Testis (tissue), 3 donors: ENCODE results near the gene FERMT3. TPM values are rescaled to one million over a fixed set of nuclear protein-coding genes. Genes with fewer than 3 reads are reported as not detected.

Experiments
- DNase-seq: peaks from one replicate; pipeline ENCODE4 v3.0.0-alpha.2; 2019
- H3K27ac ChIP-seq, 2 donors: fragments of 200-600 bp; sonication (generic); one replicate each; pipeline ENCODE4 v1.5.1; 2019
- H3K27me3 ChIP-seq: fragments of 200-600 bp; sonication (generic); one replicate; pipeline ENCODE4 v1.5.1; 2019
- H3K36me3 ChIP-seq: fragments of 200-600 bp; sonication (generic); one replicate; pipeline ENCODE4 v1.5.1; 2017; ENCODE audit warnings: low read depth; ENCODE audit errors: missing control alignments
- H3K4me1 ChIP-seq: fragments of 200-600 bp; sonication (generic); one replicate; pipeline ENCODE4 v1.5.1; 2019
- H3K4me3 ChIP-seq, 2 donors: fragments of 200-600 bp; sonication (generic); one replicate each; pipeline ENCODE4 v1.5.1; 2017 to 2019
- H3K9me3 ChIP-seq: fragments of 200-600 bp; sonication (generic); one replicate; pipeline ENCODE4 v1.5.1; 2017
- CTCF ChIP-seq, 3 experiments: fragments of 450-650 bp in 2 of 3; fragments of 200-600 bp in 1 of 3; sonication (generic) in 1 of 3; IDR thresholded peaks; one replicate each; pipeline ENCODE4 v1.5.1; 2016 to 2019; ENCODE audit warnings: antibody characterized with exemption in 3 of 3, mild to moderate bottlenecking in 2 of 3, moderate library complexity in 1 of 3
- POLR2A ChIP-seq: fragments of 450-650 bp; IDR thresholded peaks from one replicate; pipeline ENCODE4 v1.6.1; 2017; ENCODE audit warnings: antibody characterized with exemption, mild to moderate bottlenecking, moderate library complexity
- WGBS, 2 donors: methylation state at CpG; one replicate each; pipeline ENCODE4 v1.1.5; 2018; 5-methylcytosine and 5-hydroxymethylcytosine counted together
- intact Hi-C: fragments of 100-400 bp; cut with DNase I; formaldehyde crosslinking; loops from one replicate; pipeline ENCODE4 v1.15.1; 2023; ENCODE audit warnings: low total_unique reads
- polyA plus RNA-seq: library from polyadenylated mRNA; stranded (reverse); fragments of 350-450 nt; fragmentation: Illumina TruSeq; extraction: RNeasy Lipid Tissue Mini Kit (QIAGEN cat#74804); gene quantifications from one replicate; pipeline ENCODE4 v1.2.3, GENCODE V29; 2014; ENCODE audit warnings: low read depth, low replicate concordance; ENCODE audit not compliant: insufficient read depth
- total RNA-seq, 2 donors: library from RNA; depleted of rRNA; stranded (reverse); fragments of >200 nt; gene quantifications; one replicate each; pipeline ENCODE4 v1.2.3, GENCODE V29; 2016

FERMT3 gene
- total and polyA plus RNA-seq, 3 donors from 2014 or later, result 7.2 to 10.9 (median 8.2) TPM

- 86 to 90% methylated on average over 6 to 8 of the region's 8 CpGs for WGBS, 2 donors
- intact Hi-C loops, result no loop called here
- Histone ChIP-seq H3K27ac (no peak overlapping the region), H3K9me3 (no peaks in the 10 kb centered on the region), H3K4me1 (peaks cover 43% of the 10 kb centered on the region), H3K36me3 (no peaks in the 10 kb centered on the region), H3K4me3 (no peak overlapping the region), H3K27me3 (no peaks in the 10 kb centered on the region)
- no peak for TF ChIP-seq CTCF (IDR thresholded peaks at IDR 0.05)
- TF ChIP-seq POLR2A, result no peak
- DNase-seq, result no peak
Observed at GRCh38 chr11:64243236-64243854, 36.8 kb downstream of the FERMT3 start.

DNA sequence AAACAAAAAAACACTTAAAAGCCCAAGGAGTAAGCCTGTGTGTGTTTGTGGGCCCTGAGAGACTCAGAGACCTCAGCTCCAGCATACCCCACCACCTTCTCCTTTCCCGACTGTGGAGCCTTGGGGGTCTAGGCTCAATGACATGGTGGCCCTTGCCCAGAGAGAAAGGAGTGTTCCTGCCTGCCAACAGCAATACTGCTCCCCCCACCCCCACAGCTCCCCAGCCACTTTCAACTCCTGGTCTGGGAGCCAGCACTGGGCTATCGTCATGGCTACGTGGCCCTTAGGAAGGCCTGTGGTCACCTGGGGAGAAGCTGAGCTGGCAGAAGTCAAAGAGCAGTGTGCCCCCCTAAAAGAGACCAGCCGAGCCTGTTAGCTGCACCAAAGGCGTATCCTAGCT lies 37.6 kb downstream of the FERMT3 start:
- intact Hi-C loops, result no loop called here
- H3K4me1 ChIP-seq, result peaks cover 43% of the 10 kb centered on the region

DNA sequence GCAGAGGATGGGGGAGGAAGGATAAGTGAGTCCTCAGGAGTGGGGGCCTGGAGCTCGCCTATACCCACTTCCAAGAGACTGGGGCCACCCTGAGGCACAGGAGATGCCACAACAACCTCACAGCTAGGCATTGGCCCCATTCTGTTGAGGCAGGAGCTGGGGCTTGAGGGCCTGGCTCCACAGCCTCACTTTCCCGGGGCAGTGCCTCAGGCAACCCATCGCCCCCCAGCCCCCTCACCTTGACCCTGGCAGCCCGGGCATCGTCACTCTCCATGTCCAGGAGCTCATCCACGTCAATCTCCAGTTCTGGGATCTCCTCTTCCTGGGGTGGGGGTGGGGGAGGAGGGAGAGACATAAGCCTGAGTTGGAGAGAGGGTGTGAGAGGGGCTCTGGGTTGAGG lies 38.4 kb downstream of the FERMT3 start:
- H3K4me1 ChIP-seq, result peaks cover 42% of the 10 kb centered on the region
- no peak for DNase-seq
- H3K9me3 ChIP-seq, result no peaks in the 10 kb centered on the region

More for the DNA sequence above, 37.6 kb downstream of the FERMT3 start:
- Histone ChIP-seq H3K9me3 (no peaks in the 10 kb centered on the region), H3K27ac (no peak overlapping the region), H3K27me3 (no peaks in the 10 kb centered on the region), H3K4me3 (no peak overlapping the region), H3K36me3 (no peaks in the 10 kb centered on the region)
- TF ChIP-seq POLR2A, result no peak
- TF ChIP-seq CTCF (IDR thresholded peaks at IDR 0.05), result no peak
- DNase-seq, result no peak
- 65 to 74% methylated on average over 3 to 5 of the region's 5 CpGs for WGBS, 2 donors

DNA sequence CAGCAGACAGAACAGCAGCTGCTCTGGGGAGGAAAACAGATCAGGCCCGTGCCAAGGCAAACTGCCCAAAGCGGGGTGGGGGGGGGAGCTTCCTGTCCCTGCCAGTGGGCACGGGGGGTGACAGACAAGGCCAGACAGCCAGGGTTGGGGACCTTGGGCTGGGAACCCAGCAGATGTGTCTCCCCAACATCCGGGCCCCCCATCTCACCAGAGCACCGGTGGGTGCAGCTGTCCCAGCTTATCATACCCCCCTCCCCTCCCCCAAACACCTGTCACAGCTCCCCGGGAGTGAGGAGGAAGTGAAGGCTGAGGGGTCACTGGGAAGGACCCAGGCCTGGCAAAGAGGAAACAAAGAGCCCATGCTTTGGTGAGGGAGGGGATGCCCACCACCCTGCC lies 38.9 kb downstream of the FERMT3 start:
- Histone ChIP-seq H3K4me1 (peaks cover 41% of the 10 kb centered on the region), H3K9me3 (no peaks in the 10 kb centered on the region), H3K36me3 (no peaks in the 10 kb centered on the region), H3K27me3 (no peaks in the 10 kb centered on the region), H3K4me3 (peak overlapping the region; percentile 47 to 60), H3K27ac (peak overlapping the region; percentile 24 to 75)
- intact Hi-C loops, result no loop called here
- DNase-seq, result no peak
- WGBS, 2 donors, result 5 to 28% methylated on average over 3 to 6 of the region's 6 CpGs
- TF ChIP-seq POLR2A (no peak), CTCF (IDR thresholded peaks at IDR 0.05) (no peak)

More for the DNA sequence above, 38.4 kb downstream of the FERMT3 start:
- intact Hi-C loops, result no loop called here
- no peaks in the 10 kb centered on the region for H3K36me3 ChIP-seq
- H3K27me3 ChIP-seq, result no peaks in the 10 kb centered on the region
- H3K4me3 ChIP-seq, result no peak overlapping the region
- peak overlapping the region in 1 of 2 donors; percentile 75 for H3K27ac ChIP-seq
- no peak for TF ChIP-seq CTCF (IDR thresholded peaks at IDR 0.05)
- TF ChIP-seq POLR2A, result no peak
- WGBS, 2 donors, result 42% methylated on average over 6 of the region's 6 CpGs; no CpG with 5 or more reads in 1 of the 2 donors
